GM19463 (cell line): ENCODE results near the gene SSR4.
"Not testable (repeated sequence)": the region's sequence is repeated elsewhere in the genome, so short reads cannot be mapped to it uniquely, and the experiment has no call there.

ENCODE experiments used
- ATAC-seq: cut with Tn5 transposase; IDR thresholded peaks from one replicate; pipeline ENCODE4 v1.9.1; 2021; ENCODE audit warnings: mild to moderate bottlenecking, moderate library complexity; ENCODE audit not compliant: unreplicated experiment

Gene SSR4

GRCh38 chrX:153794018-153794896, at the start of gene SSR4, which contains the start of gene IDH3G:
TSS of gene SSR4 (plus strand) at chrX:153794668. CDS start at chrX:153794688, 20 bp downstream.
TSS of gene IDH3G (minus strand) at chrX:153794375. CDS start at chrX:153794326, 49 bp downstream.
- ATAC-seq, result peak; percentile 92

- not testable (repeated sequence) for ATAC-seq
These were observed 49.4 kb upstream of the SSR4 start for GRCh38 chrX:153745067-153745433.

- ATAC-seq, result no peak
These were observed 48.1 kb upstream of the SSR4 start for GRCh38 chrX:153746359-153746758.

GRCh38 chrX:153746991-153747390, 47.5 kb upstream of the SSR4 start:
- ATAC-seq, result not testable (repeated sequence)

- ATAC-seq, result not testable (repeated sequence)
These were observed 45.5 kb upstream of the SSR4 start for GRCh38 chrX:153749017-153749416.

- no peak for ATAC-seq
These were observed 44.2 kb upstream of the SSR4 start for GRCh38 chrX:153750127-153750774.

- ATAC-seq, result no peak
These were observed 39.3 kb upstream of the SSR4 start for GRCh38 chrX:153755136-153755535.

GRCh38 chrX:153761863-153762262, 32.6 kb upstream of the SSR4 start:
- ATAC-seq, result no peak

GRCh38 chrX:153762626-153763173, 31.8 kb upstream of the SSR4 start:
- ATAC-seq, result no peak

GRCh38 chrX:153763298-153763932, 31.1 kb upstream of the SSR4 start:
- no peak for ATAC-seq

- ATAC-seq, result peak; percentile 69
These were observed 30.3 kb upstream of the SSR4 start, which contains the start of gene PLXNB3 for GRCh38 chrX:153763989-153764755. TSS of gene PLXNB3 (plus strand) at chrX:153764249. CDS start at chrX:153765536, 1,287 bp downstream.

- no peak for ATAC-seq
These were observed 29.7 kb upstream of the SSR4 start for GRCh38 chrX:153764786-153765137.

- ATAC-seq, result no peak
These were observed 29.1 kb upstream of the SSR4 start for GRCh38 chrX:153765138-153766079.

- no peak for ATAC-seq
These were observed 28.2 kb upstream of the SSR4 start for GRCh38 chrX:153766098-153766817.

- no peak for ATAC-seq
These were observed 27.4 kb upstream of the SSR4 start for GRCh38 chrX:153766871-153767673.

- ATAC-seq, result no peak
These were observed 26.8 kb upstream of the SSR4 start for GRCh38 chrX:153767674-153768055.

GRCh38 chrX:153768311-153769157, 25.9 kb upstream of the SSR4 start:
- no peak for ATAC-seq
